Endothelial cell of umbilical vein (primary cell): ENCODE data around the gene TTC4. TPM values are rescaled to one million over a fixed set of nuclear protein-coding genes. Genes with fewer than 3 reads are reported as not detected.

Experiments
- BruUV-seq: library from RNA; stranded (reverse); fragments of 400-500 nt; replicated peaks from 2 replicates; lab custom pipeline; 2021; lab: Mats Ljungman, UMichigan
- CTCF ChIA-PET: fragments of 300-600, 350-600 bp; sonication (Branson Sonifier 250); formaldehyde crosslinking; loops from one replicate; lab custom pipeline; 2021; ENCODE audit warnings: antibody characterized with exemption, inconsistent platforms; lab: Charles Lee
- POLR2A ChIA-PET: fragments of 300-600, 350-600 bp; sonication (Branson Sonifier 250); formaldehyde crosslinking; loops from one replicate; lab custom pipeline; 2021; ENCODE audit warnings: antibody characterized with exemption, inconsistent platforms; lab: Charles Lee
- DNase-seq: peaks from one replicate; pipeline ENCODE4 v3.0.0-alpha.2; 2011; ENCODE audit warnings: low read depth, low spot score
- FAIRE-seq: peaks from 2 replicates; lab custom pipeline; 2011; peaks lifted over from hg19 to GRCh38; lab: Jason Lieb, UNC
- H2AFZ ChIP-seq: 2 replicates; pipeline ENCODE4 v1.6.0; 2012; ENCODE audit warnings: low read depth, low read length, control low read depth, inconsistent platforms
- H3K27ac ChIP-seq: 2 replicates; pipeline ENCODE4 v1.5.1; 2011; ENCODE audit warnings: low read depth, mild to moderate bottlenecking, control low read depth, low read length, moderate library complexity; ENCODE audit not compliant: insufficient read depth
- H3K27me3 ChIP-seq, 2 experiments: 2 replicates each; pipeline versions ENCODE4 v1.6.0 to v1.6.1; 2011; ENCODE audit warnings: low read length in 2 of 2, mixed read lengths in 1 of 2; ENCODE audit not compliant: control insufficient read depth in 2 of 2, insufficient read depth in 2 of 2
- H3K36me3 ChIP-seq, 2 experiments: 2 replicates in 1 of 2; 3 replicates in 1 of 2; pipeline ENCODE4 v1.5.1; 2011; ENCODE audit warnings: low read length in 2 of 2, mild to moderate bottlenecking in 1 of 2, moderate library complexity in 1 of 2; ENCODE audit not compliant: control insufficient read depth in 2 of 2, insufficient read depth in 2 of 2; ENCODE audit errors: extremely low read depth in 1 of 2
- H3K4me1 ChIP-seq: 3 replicates; pipeline ENCODE4 v1.5.1; 2011; ENCODE audit warnings: mild to moderate bottlenecking, low read length; ENCODE audit not compliant: control insufficient read depth, insufficient read depth; ENCODE audit errors: extremely low read depth
- H3K4me2 ChIP-seq: 2 replicates; pipeline ENCODE4 v1.6.1; 2011; ENCODE audit warnings: low read length, control low read depth, mixed read lengths; ENCODE audit not compliant: insufficient read depth
- H3K4me3 ChIP-seq, 3 experiments: fragments of 200-600 bp in 1 of 3; sonication (generic), shearing (Covaris generic) in 1 of 3; replicated peaks in 1 of 3; 2 replicates each; pipeline ENCODE4 v1.5.1; 2011 to 2016; ENCODE audit warnings: control low read depth in 3 of 3, low read length in 3 of 3, mild to moderate bottlenecking in 2 of 3, inconsistent platforms in 1 of 3, low read depth in 1 of 3, moderate library complexity in 1 of 3; ENCODE audit not compliant: insufficient read depth in 1 of 3
- H3K79me2 ChIP-seq: 2 replicates; pipeline ENCODE4 v1.6.0; 2012; ENCODE audit warnings: low read length, inconsistent platforms; ENCODE audit not compliant: control insufficient read depth, insufficient read depth
- H3K9ac ChIP-seq: replicated peaks from 2 replicates; pipeline ENCODE3; 2011; ENCODE audit warnings: low read length, control low read depth; ENCODE audit not compliant: insufficient read depth; ENCODE audit errors: extremely low read depth
- H3K9me1 ChIP-seq: replicated peaks from 3 replicates; pipeline ENCODE4 v1.6.0; 2011; ENCODE audit warnings: mild to moderate bottlenecking, low read length; ENCODE audit not compliant: control insufficient read depth, insufficient read depth; ENCODE audit errors: extremely low read depth
- H3K9me3 ChIP-seq: replicated peaks from 2 replicates; pipeline ENCODE4 v1.5.1; 2012; ENCODE audit warnings: low read length, inconsistent platforms; ENCODE audit not compliant: control insufficient read depth, insufficient read depth
- H4K20me1 ChIP-seq: replicated peaks from 2 replicates; pipeline ENCODE3; 2011; ENCODE audit warnings: mild to moderate bottlenecking, low read length; ENCODE audit not compliant: control insufficient read depth, insufficient read depth; ENCODE audit errors: extremely low read depth
- EZH2 ChIP-seq: IDR thresholded peaks from 2 replicates; pipeline ENCODE4 v1.6.1; 2012; ENCODE audit warnings: borderline replicate concordance, low read depth, mild to moderate bottlenecking, moderate library complexity, low read length, inconsistent platforms; ENCODE audit not compliant: severe bottlenecking
- GATA2 ChIP-seq: IDR thresholded peaks from 2 replicates; pipeline ENCODE4 v1.7.0; 2011; ENCODE audit warnings: low read depth, mild to moderate bottlenecking, moderate library complexity, mixed read lengths, low read length; ENCODE audit not compliant: insufficient read length, insufficient read depth
- JUN ChIP-seq: IDR thresholded peaks from 2 replicates; pipeline ENCODE4 v1.6.1; 2011; ENCODE audit warnings: borderline replicate concordance, low read depth; ENCODE audit not compliant: insufficient read length, insufficient read depth
- MAX ChIP-seq: IDR thresholded peaks from 2 replicates; pipeline ENCODE4 v1.6.1; 2011; ENCODE audit not compliant: insufficient read depth, insufficient read length
- MYC ChIP-seq: IDR thresholded peaks from one replicate; pipeline ENCODE4 v1.6.1; 2011; ENCODE audit warnings: mild to moderate bottlenecking, low read depth, low read length
- POLR2A ChIP-seq: IDR thresholded peaks from 2 replicates; pipeline ENCODE4 v1.6.1; 2012; ENCODE audit warnings: low read depth, mild to moderate bottlenecking, control low read depth, low read length
- POLR2AphosphoS5 ChIP-seq: IDR thresholded peaks from 2 replicates; pipeline ENCODE4 v1.6.1; 2012; ENCODE audit warnings: low read depth, mild to moderate bottlenecking, control low read depth, low read length, moderate library complexity; ENCODE audit not compliant: insufficient read depth
- dilution Hi-C: fragments of 300-500 bp; cut with MboI; formaldehyde crosslinking; loops from one replicate; pipeline ENCODE4 v1.15.0; 2019; ENCODE audit warnings: low sequenced_read_pairs; ENCODE audit not compliant: extremely low pct_ligation_motif_present
- intact Hi-C: fragments of 100-400 bp; cut with micrococcal nuclease; formaldehyde crosslinking; loops from one replicate; pipeline ENCODE4 v1.10.0; 2022
- polyA plus RNA-seq, 4 experiments: library from polyadenylated mRNA; depleted of rRNA in 3 of 4; stranded (reverse) in 3 of 4; unstranded in 1 of 4; fragments of >200 nt; gene quantifications; 2 replicates each; pipeline versions ENCODE4 v1.2.1 to v1.2.3, GENCODE V29; 2011 to 2012; ENCODE audit warnings: missing spikeins in 1 of 4
- total RNA-seq: library from RNA; stranded (reverse); gene quantifications from 2 replicates; pipeline ENCODE4 v1.2.3, GENCODE V29; 2021

TTC4 gene
- total and polyA plus RNA-seq, 2 donors (not counting 3 experiments of a cell fraction or from before 2014, with no cell fraction given): 19.2 to 28.8 TPM

- Histone ChIP-seq H3K79me2 (no peaks in the 10 kb centered on the region), H4K20me1 (no peaks in the 10 kb centered on the region), H3K9ac (no peak overlapping the region), H3K9me3 (no peaks in the 10 kb centered on the region), H3K4me3 (no peak overlapping the region), H3K27ac (no peak overlapping the region), H2AFZ (no peak overlapping the region), H3K4me1 (no peaks in the 10 kb centered on the region), H3K9me1 (no peaks in the 10 kb centered on the region), H3K27me3 (peaks cover 0 to 2% of the 10 kb centered on the region in 2 experiments), H3K4me2 (no peak overlapping the region), H3K36me3 (no peaks in the 10 kb centered on the region)
- TF ChIP-seq JUN: no peak
- no peak for TF ChIP-seq MAX
- TF ChIP-seq POLR2AphosphoS5: no peak
- TF ChIP-seq EZH2: no peak
- no TSS peak for BruUV-seq
- intact Hi-C loops: no loop called here
- DNase-seq (no peak), FAIRE-seq (no peak)
- dilution Hi-C loops: no loop called here
- CTCF ChIA-PET: no interaction called here
- POLR2A ChIA-PET: no interaction called here
These were observed 17.3 kb upstream of the TTC4 start for GRCh38 chr1:54698346-54698745.

- H3K79me2 ChIP-seq: no peaks in the 10 kb centered on the region
- H3K27me3 ChIP-seq: peaks cover 0 to 2% of the 10 kb centered on the region in 2 experiments
- no peak overlapping the region for H3K4me2 ChIP-seq
- H3K9me3 ChIP-seq: no peaks in the 10 kb centered on the region
- no peaks in the 10 kb centered on the region for H3K36me3 ChIP-seq
- no TSS peak for BruUV-seq
- no peak overlapping the region for H3K4me3 ChIP-seq
- H3K9me1 ChIP-seq: no peaks in the 10 kb centered on the region
- FAIRE-seq: no peak
- ChIA-PET CTCF (interaction anchor here (1.1 kb wide), 1 partner anchor 201 kb away, joined by 3 read pairs; no protein-coding TSS in a partner anchor), POLR2A (no interaction called here)
- no peaks in the 10 kb centered on the region for H4K20me1 ChIP-seq
- H3K9ac ChIP-seq: no peak overlapping the region
- dilution Hi-C loops: no loop called here
- no peaks in the 10 kb centered on the region for H3K4me1 ChIP-seq
- no peak for DNase-seq
- intact Hi-C loops: no loop called here
- no peak overlapping the region for H2AFZ ChIP-seq
- H3K27ac ChIP-seq: no peak overlapping the region
- TF ChIP-seq EZH2 (no peak), MYC (no peak), MAX (no peak), JUN (no peak), POLR2A (no peak), GATA2 (no peak)
These were observed 15.6 kb upstream of the TTC4 start for GRCh38 chr1:54699936-54700525.
